GM12874 (cell line): ENCODE data around the gene SLC45A3.

ENCODE experiments used
- TF ChIP-seq, protein P1 (sequence below): IDR thresholded peaks from 2 replicates; pipeline ENCODE4 v1.5.1; 2011; ENCODE audit warnings: low read depth, mild to moderate bottlenecking, control low read depth, low read length, moderate library complexity; ENCODE audit not compliant: insufficient read depth

Gene SLC45A3

DNA sequence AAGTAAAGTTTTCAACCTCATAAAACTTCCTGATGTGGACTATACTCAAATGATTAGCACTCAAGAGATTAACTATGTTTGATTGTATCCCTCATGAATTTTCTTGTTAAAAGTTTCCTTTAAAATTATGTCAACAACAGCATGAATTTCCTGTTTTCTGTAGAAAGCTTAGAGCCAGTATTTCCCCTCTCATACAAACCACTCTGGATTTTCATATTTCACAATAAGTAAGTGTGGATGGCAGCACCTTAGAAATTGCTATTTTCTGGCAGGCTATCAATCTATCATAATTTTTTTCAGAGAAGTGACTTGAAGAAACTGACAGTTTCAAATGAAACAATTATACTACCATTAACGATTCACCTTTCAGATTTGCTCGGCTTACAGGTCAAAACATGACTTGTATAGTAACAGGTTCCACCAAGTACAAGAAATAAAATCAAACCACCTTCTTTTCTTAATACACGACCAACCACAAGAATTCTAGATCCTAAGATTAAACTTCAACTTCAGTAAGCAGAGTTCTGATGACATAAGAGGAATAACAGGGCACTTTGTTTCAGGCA, 69.3 kb downstream of the SLC45A3 start:
- TF ChIP-seq, protein P1, sequence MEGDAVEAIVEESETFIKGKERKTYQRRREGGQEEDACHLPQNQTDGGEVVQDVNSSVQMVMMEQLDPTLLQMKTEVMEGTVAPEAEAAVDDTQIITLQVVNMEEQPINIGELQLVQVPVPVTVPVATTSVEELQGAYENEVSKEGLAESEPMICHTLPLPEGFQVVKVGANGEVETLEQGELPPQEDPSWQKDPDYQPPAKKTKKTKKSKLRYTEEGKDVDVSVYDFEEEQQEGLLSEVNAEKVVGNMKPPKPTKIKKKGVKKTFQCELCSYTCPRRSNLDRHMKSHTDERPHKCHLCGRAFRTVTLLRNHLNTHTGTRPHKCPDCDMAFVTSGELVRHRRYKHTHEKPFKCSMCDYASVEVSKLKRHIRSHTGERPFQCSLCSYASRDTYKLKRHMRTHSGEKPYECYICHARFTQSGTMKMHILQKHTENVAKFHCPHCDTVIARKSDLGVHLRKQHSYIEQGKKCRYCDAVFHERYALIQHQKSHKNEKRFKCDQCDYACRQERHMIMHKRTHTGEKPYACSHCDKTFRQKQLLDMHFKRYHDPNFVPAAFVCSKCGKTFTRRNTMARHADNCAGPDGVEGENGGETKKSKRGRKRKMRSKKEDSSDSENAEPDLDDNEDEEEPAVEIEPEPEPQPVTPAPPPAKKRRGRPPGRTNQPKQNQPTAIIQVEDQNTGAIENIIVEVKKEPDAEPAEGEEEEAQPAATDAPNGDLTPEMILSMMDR: no peak

- TF ChIP-seq, protein P1: no peak
Observed at GRCh38 chr1:205610036-205610435, 70.3 kb downstream of the SLC45A3 start.
